Hematopoietic multipotent progenitor cell treated with erythropoietin and hydrocortisone succinate and interleukin-3 and kit ligand, for 17 days (in vitro differentiated cells): ENCODE measurements around the gene GNB5.
A peak's percentile ranks its signal among the peaks of the same experiment; 100 is the strongest.
"Not testable (repeated sequence)": the region's sequence is repeated elsewhere in the genome, so short reads cannot be mapped to it uniquely, and the experiment has no call there.

ENCODE experiments used
- DNase-seq: peaks from one replicate; pipeline ENCODE4 v3.0.0-alpha.2; 2015; ENCODE audit warnings: low spot score

The GNB5 gene

GRCh38 chr15:52093539-52094510 lies 97.4 kb downstream of the GNB5 start:
- DNase-seq, result no peak

- no peak for DNase-seq
These were observed 98.0 kb downstream of the GNB5 start for GRCh38 chr15:52093167-52093538.

DNA sequence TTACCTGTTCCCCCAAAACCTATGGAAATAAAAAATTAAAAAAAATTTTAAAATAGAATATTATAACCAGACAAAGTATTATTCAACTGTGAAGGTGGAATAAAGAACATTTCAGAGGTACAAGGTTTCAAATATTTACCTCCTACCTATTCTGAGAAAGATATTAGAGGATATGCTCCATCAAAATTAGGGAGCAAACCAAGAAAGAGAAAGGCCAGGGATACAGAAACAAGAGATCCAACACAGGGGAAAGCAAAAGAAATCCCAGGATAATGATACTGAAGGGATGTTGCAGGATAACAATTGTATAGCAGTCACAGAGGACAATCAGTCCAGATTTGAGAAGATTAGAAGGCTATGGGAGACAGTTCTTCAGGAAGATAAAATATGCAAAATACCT lies 101.0 kb downstream of the GNB5 start:
- DNase-seq, result no peak

GRCh38 chr15:52086011-52086786 lies 105.0 kb downstream of the GNB5 start:
- DNase-seq, result no peak

DNA sequence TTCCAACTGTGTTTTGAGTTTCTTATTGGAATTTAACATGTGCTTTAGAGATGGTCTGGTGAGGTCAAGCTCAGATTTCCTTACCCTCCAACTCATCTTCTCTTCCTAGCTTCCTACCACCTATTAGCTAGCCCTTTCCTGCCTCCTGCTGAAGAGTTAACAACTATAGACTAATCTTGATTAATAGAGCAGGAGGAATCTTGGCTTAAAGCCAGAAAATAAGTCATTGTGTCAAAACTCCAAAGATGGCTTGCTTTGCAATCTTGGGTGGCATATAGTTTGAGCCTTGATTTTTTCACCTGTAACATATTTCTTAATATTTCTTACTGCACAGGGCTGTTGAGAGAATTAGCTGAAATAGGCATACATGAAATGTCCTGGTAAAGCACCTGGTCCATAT lies 105.9 kb downstream of the GNB5 start:
- DNase-seq, result no peak

DNA sequence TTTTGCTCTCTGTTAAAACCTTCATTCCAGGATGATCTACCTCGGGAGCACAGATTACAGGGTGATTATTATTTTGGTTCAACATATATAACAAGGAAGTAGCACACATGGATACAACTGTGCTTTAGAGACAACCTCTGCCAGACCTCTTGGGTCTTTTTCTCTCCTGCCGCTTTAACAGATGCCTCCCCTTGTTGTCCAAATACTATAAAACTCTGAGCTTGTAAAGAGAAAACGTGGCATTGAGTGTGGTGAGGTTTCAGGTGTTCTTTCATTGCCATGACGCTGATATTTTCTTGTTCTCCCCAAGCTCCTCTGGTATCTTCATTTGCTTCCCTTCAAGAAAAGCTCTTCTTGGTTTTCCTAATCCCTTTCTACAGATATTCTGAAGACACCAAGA lies 107.6 kb downstream of the GNB5 start:
- no peak for DNase-seq

DNA sequence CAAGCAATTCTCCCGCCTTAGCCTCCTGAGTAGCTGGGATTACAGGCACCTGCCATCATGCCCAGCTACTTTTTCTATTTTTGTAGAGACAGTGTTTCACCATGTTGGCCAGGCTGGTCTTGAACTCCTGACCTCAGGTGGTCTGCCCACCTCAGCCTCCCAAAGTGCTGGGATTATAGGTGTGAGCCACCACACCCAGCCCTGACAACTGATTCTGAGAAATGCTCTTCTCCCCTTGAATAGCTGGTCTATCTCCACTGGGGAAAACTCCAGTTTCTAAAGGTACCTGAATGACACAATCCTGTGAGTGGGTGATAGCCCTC lies 108.2 kb downstream of the GNB5 start:
- DNase-seq, result not testable (repeated sequence)

DNA sequence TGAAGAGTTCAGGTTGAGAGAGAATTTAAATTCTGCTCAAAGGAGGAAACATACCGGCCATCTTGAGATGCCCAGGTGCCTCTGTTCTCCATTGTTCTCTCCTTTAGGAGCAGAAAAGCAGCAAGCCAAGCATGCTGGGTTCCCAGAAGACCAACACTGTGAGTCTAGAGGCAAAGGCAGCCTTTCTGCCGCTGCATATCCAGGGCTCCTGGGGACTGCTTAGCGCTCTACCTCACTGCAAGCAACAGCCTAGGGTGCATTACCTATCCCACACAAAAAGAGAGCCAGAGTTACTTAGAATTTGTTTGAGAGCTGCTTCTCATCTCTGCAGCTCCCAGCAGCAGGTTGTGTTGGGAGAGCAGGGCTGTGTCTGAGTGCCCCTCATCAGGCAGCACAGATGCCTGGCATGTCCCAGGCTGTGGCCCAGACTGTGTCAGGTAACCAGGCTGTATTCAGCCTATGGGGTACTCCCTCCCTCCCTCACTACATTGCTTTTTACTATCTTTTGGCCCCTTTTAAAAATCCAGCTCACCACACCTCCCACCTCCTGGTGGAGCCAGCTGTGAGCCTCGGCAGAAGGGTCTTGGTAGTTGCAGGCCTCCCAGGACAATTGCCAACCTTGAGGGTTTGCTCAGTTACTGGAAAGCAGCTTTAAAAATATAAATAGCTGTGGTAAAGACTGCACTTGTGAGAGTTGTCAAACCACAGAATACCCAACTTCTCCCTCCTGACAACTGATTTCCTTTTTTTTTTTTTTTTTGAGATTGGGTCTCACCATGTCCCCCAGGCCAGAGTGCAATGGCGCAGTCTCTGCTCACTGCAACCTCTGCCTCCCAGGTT lies 108.8 kb downstream of the GNB5 start:
- no peak for DNase-seq

DNA sequence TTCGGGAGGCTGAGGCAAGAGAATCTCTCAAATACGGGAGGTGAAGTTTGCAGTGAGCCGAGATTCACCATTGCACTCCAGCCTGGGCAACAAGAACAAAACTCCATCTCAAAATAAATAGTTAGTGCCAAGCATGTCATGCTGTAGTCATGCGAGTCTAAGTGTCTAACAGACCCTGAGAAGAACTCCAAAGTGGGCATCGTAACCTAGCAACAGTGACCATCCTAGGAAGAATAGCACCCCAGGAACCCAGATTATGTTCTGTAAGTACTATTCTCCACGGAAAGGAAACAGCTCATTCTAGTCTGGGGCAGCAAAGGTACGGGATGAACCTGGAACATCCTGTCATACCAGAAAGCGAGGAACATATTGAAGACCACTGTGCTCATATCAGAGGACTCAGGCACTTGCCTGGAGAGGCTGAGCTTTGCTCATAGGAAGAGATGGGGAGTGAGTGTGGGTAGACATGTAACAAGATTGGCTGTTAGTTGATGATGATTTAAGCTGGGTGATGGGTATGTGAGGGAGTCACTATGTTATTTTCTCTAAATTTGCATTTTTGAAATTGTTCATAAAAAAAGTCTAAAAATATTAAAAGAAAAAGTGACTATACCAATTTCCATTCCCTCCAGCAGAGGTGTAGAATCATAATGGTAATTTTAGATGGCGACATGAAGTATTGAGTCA lies 110.3 kb downstream of the GNB5 start:
- no peak for DNase-seq

DNA sequence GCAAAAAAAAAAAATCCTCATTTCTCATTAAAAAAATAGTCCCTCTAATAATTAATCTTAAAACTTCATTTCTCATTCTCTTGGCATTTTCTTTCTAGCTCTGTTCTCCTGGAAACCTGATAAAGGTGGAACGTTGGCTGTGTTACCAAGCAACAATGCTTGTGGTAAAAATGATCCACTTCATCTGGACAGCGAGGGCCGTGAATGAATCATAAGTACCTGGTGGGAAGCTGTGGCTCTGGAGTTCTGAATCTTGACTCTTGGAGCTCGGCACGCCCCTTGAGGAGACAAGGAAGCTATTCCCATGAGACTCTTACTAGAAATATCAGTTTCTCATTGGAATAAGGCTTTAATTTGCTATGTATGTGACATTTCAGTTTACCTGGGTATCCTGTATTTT lies 111.2 kb downstream of the GNB5 start:
- DNase-seq, result no peak

DNA sequence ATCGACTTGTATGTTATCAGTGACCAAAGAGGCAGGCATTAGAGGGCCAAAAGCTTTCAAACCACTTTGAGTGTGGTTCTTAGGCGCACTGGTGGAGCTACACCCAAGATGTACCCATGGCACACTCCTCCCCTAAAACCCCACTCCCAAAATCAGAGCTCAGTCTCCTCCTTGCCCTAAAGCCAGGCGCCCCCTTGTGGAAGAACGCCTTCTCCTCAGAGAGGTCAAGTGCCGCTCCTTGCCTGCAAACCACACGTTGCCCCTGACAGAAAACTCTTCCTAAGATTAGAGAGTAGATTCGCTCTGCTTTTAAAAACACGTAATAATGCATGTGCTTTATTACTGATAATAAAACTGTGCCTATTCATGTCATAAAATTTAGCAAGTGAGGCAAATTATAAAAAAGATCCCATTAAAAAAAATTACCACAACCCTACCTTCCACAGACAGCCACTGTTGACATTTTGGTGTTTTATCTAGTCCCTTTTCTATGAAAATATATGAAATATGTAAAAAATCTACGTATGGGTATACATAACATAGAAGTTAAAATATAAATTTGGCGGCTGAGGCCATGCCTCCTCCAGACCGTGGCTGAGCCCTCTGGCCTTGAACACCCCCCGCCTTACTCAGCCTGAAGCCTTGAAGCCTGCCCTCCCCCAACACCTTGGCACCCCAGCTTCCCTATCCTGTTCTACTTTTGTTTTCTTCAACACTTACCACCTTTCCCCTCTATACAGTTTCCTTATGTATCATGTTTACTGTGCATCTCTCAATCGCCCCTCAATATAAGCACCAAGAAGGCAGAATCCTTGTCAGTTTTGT lies 112.1 kb downstream of the GNB5 start:
- peak; percentile 80 for DNase-seq

DNA sequence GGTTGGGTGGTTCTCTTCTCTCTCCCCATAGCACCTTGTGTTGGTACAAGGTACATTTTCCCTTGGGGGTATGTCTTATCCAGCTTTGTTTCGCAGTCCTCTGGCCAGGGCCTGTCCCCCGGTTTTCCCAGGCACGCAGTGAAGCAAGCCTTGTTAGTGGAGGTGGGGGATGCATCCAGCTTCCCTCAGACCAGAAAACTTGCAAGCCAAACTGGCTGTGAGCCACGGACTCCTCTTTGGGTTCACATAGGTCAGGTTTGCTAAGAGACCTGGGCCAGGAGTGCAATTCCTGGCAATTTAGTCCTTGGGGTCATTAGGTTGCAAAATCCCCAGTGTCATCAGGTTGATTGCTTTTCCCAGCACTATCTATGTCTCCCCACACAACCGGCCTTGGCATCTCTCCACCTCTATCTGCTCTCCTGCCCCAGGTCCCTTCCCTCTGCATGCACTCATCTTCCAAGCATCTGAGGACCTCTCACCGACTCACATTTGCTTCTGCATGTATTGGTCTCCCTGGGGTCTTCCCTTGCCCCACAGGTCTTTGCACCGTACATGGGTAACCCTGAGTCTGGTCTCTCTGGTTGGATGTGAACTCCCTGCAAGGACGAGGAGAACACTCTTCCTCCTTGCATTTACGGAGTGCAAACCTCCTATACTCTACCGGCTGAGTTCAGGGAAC lies 112.9 kb downstream of the GNB5 start:
- DNase-seq, result no peak

DNA sequence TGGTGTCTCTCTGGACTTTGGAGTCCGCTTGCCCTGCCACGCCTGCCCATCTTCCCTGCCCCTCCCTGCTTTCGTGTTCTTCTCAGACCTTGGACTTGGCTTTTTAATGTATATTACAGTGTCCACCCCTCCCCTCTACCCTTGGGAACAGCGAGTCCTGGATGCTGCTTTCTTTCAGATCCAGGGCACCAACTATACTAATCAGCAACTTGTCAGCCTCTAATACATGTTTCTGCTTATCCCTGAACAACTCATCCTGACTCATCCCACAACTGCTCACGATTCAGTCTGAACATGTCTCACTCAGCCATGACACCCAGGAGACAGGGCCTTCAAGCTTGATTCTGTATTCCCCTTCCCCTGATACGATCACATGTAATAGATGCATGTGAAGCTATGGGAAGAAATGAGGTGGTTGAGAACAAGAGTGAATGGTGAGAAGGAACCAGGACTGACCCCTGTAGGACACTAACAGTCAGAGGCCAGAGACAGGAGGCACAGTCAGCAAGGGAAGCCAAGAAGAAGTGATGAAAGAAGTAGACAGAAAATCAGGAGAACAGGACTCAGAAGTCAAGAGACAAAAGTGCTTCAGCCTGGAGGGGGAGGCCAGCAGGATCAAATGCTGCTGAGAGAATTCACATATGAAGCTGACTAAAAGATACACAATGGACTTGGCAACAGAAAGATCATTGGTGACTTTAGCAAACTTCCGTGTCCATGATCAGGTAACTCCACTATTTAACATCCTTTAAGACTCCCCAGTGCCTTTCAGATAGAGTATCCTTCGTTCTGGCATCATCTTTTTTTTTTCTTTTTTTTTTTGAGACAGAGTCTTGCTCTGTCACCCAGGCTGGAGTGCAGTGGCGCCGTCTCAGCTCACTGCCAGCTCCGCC lies 114.1 kb downstream of the GNB5 start:
- no peak for DNase-seq

DNA sequence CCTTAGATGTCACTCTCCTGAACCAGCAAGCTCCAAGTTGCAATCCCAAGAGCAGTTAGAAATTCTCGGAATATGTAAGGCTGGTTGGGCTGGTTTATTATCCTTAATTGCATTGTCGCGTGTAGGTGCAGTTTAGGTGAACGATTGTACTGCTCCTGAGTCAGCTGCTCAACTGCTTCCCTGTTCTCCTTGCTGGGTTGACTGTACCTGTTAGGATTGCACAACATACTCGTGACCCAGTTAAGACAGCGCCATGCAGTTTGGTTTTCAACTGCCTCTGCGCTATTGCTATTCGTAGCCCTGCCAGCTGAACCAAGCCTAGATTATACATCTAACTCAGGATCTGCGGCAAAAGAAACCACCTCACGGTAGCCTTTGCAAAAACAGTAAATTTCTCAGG lies 119.6 kb downstream of the GNB5 start:
- no peak for DNase-seq

GRCh38 chr15:52069559-52069958 lies 121.6 kb downstream of the GNB5 start:
- DNase-seq, result no peak

DNA sequence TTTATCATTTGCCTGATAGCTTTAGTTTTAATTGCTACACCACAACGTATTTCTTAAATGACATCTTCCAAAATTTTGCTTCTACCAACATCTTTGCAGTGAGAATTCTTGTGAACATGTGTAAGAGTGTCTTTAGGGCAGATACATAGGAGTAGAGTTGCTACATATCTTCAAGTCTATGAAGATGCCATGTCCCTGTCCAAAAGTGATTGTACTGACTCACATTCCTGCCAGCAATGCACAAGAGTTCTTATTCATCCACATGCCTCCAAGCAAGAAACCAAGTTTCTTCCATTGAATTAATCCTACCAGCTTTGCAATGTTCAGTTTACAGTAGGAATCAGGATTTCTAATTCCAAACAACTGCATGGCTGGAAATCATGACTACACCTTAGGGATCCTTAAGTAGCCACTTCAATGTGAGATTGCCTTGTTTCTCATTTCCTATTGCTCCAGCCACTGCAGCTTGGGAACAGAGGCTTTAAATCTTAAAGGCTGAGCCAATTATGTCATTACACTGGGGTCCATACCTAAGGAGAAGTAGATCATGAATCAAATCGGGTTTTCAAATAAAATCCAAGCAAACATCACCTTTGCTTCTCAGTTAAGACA lies 123.1 kb downstream of the GNB5 start:
- DNase-seq, result no peak

- no peak for DNase-seq
These were observed 123.7 kb downstream of the GNB5 start for GRCh38 chr15:52067545-52067926.

DNA sequence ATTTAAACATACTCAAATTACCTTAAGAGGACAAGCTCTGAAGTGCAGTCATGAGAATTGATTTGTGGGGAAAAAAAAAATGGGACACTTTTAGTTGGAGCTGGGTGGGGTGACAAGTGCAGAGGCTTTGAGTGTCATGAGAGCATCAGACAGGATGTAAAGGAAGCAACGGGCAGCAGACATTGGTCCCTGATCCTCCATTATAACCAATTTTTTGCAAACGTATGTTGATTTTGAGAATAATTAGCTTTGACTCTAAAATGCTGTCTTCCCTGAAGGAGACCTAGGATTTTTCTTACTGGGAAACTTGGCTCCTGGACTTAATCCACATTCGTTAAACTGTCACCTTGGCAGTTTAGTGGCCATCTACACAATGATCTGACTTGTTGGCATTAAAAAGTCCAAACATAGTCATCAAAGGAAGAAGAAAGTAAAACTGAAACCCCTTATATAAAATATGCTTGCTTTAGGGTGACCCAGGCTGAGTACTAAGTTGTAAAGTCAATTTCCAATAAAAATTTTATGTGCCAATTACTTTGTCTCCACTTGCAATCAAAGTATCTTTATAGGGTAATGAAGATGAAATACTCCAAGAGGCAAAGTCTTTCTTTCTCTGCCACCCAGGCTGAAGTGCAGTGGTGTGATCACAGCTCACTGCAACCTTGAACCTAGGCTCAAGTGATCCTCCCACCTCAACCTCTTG lies 124.2 kb downstream of the GNB5 start:
- DNase-seq, result no peak
